ENCODE data around the gene TTLL9. TPM values are rescaled to one million over a fixed set of nuclear protein-coding genes. Genes with fewer than 3 reads are reported as not detected.

The TTLL9 gene
- polyA plus RNA-seq, 1 donor (not counting 4 experiments of a cell fraction or from before 2014, with no cell fraction given) = not detected

GRCh38 chr20:31937820-31938219 is 67.4 kb downstream of the TTLL9 start:
- dilution Hi-C loops (cut with MboI; ENCODE audit: extremely low pct_ligation_motif_present, low sequenced_read_pairs) = no loop called here
- FAIRE-seq (no peak), DNase-seq (ENCODE audit: low read depth, low spot score) (no peak)
- no peaks in the 10 kb centered on the region for H3K27me3 ChIP-seq (ENCODE audit: control insufficient read depth, extremely low read depth, insufficient read depth, low read length)
- no peak overlapping the region for H3K4me3 ChIP-seq (ENCODE audit: control insufficient read depth in 2 of 3, extremely low read depth in 1 of 3, insufficient read depth in 2 of 3, low read depth in 1 of 3, low read length in 3 of 3)
- no peaks in the 10 kb centered on the region for H3K9me1 ChIP-seq (ENCODE audit: control insufficient read depth, extremely low read depth, insufficient read depth, low read length)
- H3K4me2 ChIP-seq (ENCODE audit: control insufficient read depth, extremely low read depth, insufficient read depth, low read depth, low read length) = no peak overlapping the region
- no peak overlapping the region for H3K9ac ChIP-seq (ENCODE audit: control insufficient read depth, extremely low read depth, insufficient read depth, low read length)
- no peak overlapping the region for H3K27ac ChIP-seq (ENCODE audit: control insufficient read depth, insufficient read depth, low read length)
- H4K20me1 ChIP-seq (ENCODE audit: control insufficient read depth, extremely low read depth, insufficient read depth, low read length) = no peaks in the 10 kb centered on the region
- H3K79me2 ChIP-seq (ENCODE audit: control insufficient read depth, insufficient read depth, low read length) = no peaks in the 10 kb centered on the region
- H2AFZ ChIP-seq (ENCODE audit: control insufficient read depth, low read length) = no peak overlapping the region
- H3K9me3 ChIP-seq (ENCODE audit: control insufficient read depth, low read depth, low read length) = no peaks in the 10 kb centered on the region
- H3K4me1 ChIP-seq (ENCODE audit: control insufficient read depth, extremely low read depth, insufficient read depth, low read length) = peaks cover 2% of the 10 kb centered on the region
- no peak for TF ChIP-seq EZH2 (IDR thresholded peaks at IDR 0.05; ENCODE audit: low read length)
- TF ChIP-seq, protein P1, sequence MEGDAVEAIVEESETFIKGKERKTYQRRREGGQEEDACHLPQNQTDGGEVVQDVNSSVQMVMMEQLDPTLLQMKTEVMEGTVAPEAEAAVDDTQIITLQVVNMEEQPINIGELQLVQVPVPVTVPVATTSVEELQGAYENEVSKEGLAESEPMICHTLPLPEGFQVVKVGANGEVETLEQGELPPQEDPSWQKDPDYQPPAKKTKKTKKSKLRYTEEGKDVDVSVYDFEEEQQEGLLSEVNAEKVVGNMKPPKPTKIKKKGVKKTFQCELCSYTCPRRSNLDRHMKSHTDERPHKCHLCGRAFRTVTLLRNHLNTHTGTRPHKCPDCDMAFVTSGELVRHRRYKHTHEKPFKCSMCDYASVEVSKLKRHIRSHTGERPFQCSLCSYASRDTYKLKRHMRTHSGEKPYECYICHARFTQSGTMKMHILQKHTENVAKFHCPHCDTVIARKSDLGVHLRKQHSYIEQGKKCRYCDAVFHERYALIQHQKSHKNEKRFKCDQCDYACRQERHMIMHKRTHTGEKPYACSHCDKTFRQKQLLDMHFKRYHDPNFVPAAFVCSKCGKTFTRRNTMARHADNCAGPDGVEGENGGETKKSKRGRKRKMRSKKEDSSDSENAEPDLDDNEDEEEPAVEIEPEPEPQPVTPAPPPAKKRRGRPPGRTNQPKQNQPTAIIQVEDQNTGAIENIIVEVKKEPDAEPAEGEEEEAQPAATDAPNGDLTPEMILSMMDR (optimal IDR thresholded peaks at IDR 0.05 in 1 of 3, IDR thresholded peaks at IDR 0.05 in 1 of 3, conservative IDR thresholded peaks at IDR 0.05 in 1 of 3; ENCODE audit: extremely low read depth in 1 of 3, insufficient read depth in 2 of 3, low read length in 3 of 3) = no peak
- H3K36me3 ChIP-seq (ENCODE audit: control insufficient read depth in 2 of 2, extremely low read depth in 1 of 2, insufficient read depth in 2 of 2, low read length in 2 of 2) = peaks cover 0 to 2% of the 10 kb centered on the region in 2 experiments

- Histone ChIP-seq H3K27ac (ENCODE audit: control insufficient read depth, insufficient read depth, low read length) (no peak overlapping the region), H3K9me3 (ENCODE audit: control insufficient read depth, low read depth, low read length) (no peaks in the 10 kb centered on the region), H3K4me2 (ENCODE audit: control insufficient read depth, extremely low read depth, insufficient read depth, low read depth, low read length) (no peak overlapping the region), H4K20me1 (ENCODE audit: control insufficient read depth, extremely low read depth, insufficient read depth, low read length) (no peaks in the 10 kb centered on the region), H3K79me2 (ENCODE audit: control insufficient read depth, insufficient read depth, low read length) (no peaks in the 10 kb centered on the region), H3K9ac (ENCODE audit: control insufficient read depth, extremely low read depth, insufficient read depth, low read length) (no peak overlapping the region), H3K4me1 (ENCODE audit: control insufficient read depth, extremely low read depth, insufficient read depth, low read length) (no peaks in the 10 kb centered on the region), H3K4me3 (ENCODE audit: control insufficient read depth in 2 of 3, extremely low read depth in 1 of 3, insufficient read depth in 2 of 3, low read depth in 1 of 3, low read length in 3 of 3) (no peak overlapping the region), H2AFZ (ENCODE audit: control insufficient read depth, low read length) (no peak overlapping the region), H3K27me3 (ENCODE audit: control insufficient read depth, extremely low read depth, insufficient read depth, low read length) (no peaks in the 10 kb centered on the region), H3K9me1 (ENCODE audit: control insufficient read depth, extremely low read depth, insufficient read depth, low read length) (no peaks in the 10 kb centered on the region), H3K36me3 (ENCODE audit: control insufficient read depth in 2 of 2, extremely low read depth in 1 of 2, insufficient read depth in 2 of 2, low read length in 2 of 2) (peaks cover 3% of the 10 kb centered on the region in 2 experiments)
- no peak for DNase-seq (ENCODE audit: low read depth, low spot score)
- dilution Hi-C loops (cut with MboI; ENCODE audit: extremely low pct_ligation_motif_present, low sequenced_read_pairs) = no loop called here
- FAIRE-seq = no peak
- TF ChIP-seq EZH2 (IDR thresholded peaks at IDR 0.05; ENCODE audit: low read length) = no peak
- TF ChIP-seq, protein P1 (optimal IDR thresholded peaks at IDR 0.05 in 1 of 3, IDR thresholded peaks at IDR 0.05 in 1 of 3, conservative IDR thresholded peaks at IDR 0.05 in 1 of 3; ENCODE audit: extremely low read depth in 1 of 3, insufficient read depth in 2 of 3, low read length in 3 of 3) = no peak
These were observed 69.2 kb downstream of the TTLL9 start for GRCh38 chr20:31939661-31940060.
